Activated CD8-positive, alpha-beta T cell treated with anti-CD3 and anti-CD28 coated beads, Interleukin-2, amount 10 ng/mL, durations not matched to agents 7 days and 5 days (primary cell): Measurements from ENCODE around the gene ADAM11. TPM values are rescaled to one million over a fixed set of nuclear protein-coding genes. Genes with fewer than 3 reads are reported as not detected.

Experiments used
- ATAC-seq: fragments of 150-1000 bp; cut with Tn5 transposase; one replicate; pipeline ENCODE4 v1.10.0; 2021; ENCODE audit warnings: moderate library complexity
- CTCF ChIA-PET: fragments of 350-600 bp; sonication (Branson Sonifier 250); formaldehyde crosslinking; loops from one replicate; lab custom pipeline; 2021; ENCODE audit warnings: antibody characterized with exemption; lab: Charles Lee
- POLR2A ChIA-PET: fragments of 350-600 bp; sonication (Branson Sonifier 250); formaldehyde crosslinking; loops from one replicate; lab custom pipeline; 2021; ENCODE audit warnings: antibody characterized with exemption; lab: Charles Lee
- DNase-seq: peaks from one replicate; pipeline ENCODE4 v3.0.0-alpha.2; 2020
- H3K27ac Mint-ChIP-seq: one replicate; pipeline ENCODE4 v1.8.0; 2021; ENCODE audit warnings: mild to moderate bottlenecking, mixed read lengths
- H3K27me3 Mint-ChIP-seq: one replicate; pipeline ENCODE4 v1.8.0; 2021; ENCODE audit warnings: low read depth, mixed read lengths
- H3K36me3 Mint-ChIP-seq: one replicate; pipeline ENCODE4 v1.8.0; 2021; ENCODE audit warnings: low read depth, mixed read lengths
- H3K4me1 Mint-ChIP-seq: one replicate; pipeline ENCODE4 v1.8.0; 2021; ENCODE audit warnings: low read depth, mixed read lengths
- H3K4me3 Mint-ChIP-seq: one replicate; pipeline ENCODE4 v1.8.0; 2021; ENCODE audit warnings: mild to moderate bottlenecking, mixed read lengths
- H3K9me3 Mint-ChIP-seq: one replicate; pipeline ENCODE4 v1.8.0; 2022; ENCODE audit warnings: mixed read lengths; ENCODE audit not compliant: insufficient read depth
- total RNA-seq, 2 experiments: library from RNA; stranded (reverse); gene quantifications; one replicate each; pipeline ENCODE4 v1.2.3, GENCODE V29; 2021

The ADAM11 gene
- total RNA-seq, 2 experiments from 2014 or later = 0.24 to 0.39 TPM

DNA sequence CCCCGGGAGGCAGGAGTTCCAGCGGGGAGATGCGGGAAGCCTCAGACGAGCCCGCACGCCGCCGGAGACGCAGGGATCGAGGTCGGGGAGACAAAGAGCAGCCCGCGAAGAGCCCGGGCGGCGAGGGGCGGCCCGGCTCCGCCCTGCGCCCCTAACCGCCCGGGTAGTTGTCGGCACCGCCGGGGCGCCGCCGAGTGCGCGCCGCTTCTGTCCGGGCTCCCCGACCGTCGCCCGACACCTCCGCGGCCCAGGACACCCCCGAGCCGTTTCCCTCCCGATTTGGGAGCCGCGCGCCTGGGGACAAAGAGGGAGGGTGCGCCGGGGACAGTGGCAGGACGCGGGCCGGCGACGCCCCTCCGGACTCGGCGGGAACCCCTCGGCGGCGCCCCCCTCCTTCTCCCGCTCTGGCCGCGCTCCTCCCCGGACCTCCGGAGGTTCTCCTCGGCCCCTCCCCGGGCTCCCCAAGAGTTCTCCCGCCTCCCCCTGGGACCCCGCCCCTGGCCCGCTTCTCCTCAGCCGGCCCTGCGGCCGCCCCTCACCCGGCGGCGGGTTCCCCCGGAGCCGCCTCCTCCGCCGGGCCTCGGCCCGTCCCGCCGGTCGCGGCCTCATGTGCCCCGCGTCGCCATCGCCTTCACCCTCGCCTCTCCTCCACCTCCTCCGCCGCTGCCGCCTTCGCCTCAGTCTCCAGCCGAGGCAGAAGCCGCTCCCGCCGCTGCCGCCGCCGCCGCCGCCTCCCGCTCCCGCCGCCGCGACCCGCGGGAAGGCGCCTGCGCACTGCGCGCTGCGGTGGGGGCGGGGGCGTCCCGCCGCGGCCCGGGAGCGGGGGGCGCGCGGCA, 71.0 kb downstream of the ADAM11 start, which contains the start of gene GJC1:
GJC1 (minus strand) TSS at position 765 of the 836 bp plus-strand sequence. CDS start 24,470 bp downstream, outside the sequence.
- H3K27ac Mint-ChIP-seq = peak within 1 kb of the TSS; percentile 9
- POLR2A ChIA-PET = no interaction called here
- peaks cover 12% of the 10 kb centered on the region for H3K4me1 Mint-ChIP-seq
- ATAC-seq (peak; percentile 77), DNase-seq (no peak)
- CTCF ChIA-PET = interaction anchor here (0.7 to 1.6 kb wide), 4 partner anchors 11 to 306 kb away, joined by 3 to 6 read pairs (median 4); partner anchors contain the start of gene ACBD4
- no peaks in the 10 kb centered on the region for H3K9me3 Mint-ChIP-seq
- H3K27me3 Mint-ChIP-seq = peaks cover 49% of the 10 kb centered on the region
- peak within 1 kb of the TSS; percentile 70 for H3K4me3 Mint-ChIP-seq
- no peaks in the 10 kb centered on the region for H3K36me3 Mint-ChIP-seq

DNA sequence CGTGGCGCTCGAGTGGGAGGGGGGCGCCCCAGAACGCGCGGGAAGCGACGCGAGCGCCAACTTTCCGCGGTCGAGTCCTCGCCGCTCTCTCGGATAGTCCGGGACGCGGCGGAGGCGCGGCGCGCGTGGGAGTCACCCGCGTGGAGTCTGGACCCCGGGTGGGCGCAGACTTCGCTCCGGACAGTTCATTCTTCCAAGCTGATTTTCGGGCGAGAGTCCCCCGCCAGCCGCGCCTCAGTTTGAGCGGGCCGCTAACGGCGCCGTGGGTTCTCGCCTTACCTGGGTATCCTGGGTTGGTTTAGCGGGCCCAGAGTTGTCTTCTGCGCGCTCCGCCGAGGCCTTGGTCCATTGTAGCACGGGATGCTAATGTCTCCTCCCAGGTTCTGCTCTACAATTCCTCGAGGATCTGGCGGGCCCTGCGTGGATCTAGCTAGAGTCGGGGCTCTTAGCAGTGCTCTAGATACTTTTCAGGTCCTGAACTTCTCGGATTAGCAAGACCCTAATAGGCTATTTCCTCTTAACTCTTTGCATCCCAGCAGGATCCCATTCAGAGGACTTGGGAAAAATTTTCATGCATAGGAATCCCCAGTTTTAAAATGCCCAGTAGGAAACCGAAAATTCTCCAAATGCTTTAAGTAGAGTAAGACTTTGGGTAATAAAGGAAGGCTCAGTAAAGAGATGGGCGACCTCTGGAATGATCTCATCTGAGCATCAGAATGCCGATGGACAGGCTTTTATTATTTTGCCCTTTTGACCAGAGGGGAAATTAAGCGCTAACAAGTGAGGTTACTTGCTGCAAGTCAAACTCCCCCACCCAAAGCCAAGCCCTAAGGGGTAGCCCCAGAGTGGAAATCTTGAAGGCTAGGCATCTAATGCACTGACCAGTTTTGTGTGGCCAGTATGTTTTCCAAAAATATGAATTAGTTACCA, 71.8 kb downstream of the ADAM11 start:
- DNase-seq = no peak
- Mint-ChIP-seq H3K27me3 (peaks cover 47% of the 10 kb centered on the region), H3K4me3 (peak overlapping the region; percentile 68), H3K27ac (no peak overlapping the region), H3K4me1 (peaks cover 12% of the 10 kb centered on the region), H3K9me3 (no peaks in the 10 kb centered on the region), H3K36me3 (no peaks in the 10 kb centered on the region)
- ATAC-seq = peak; percentile 41
- POLR2A ChIA-PET = no interaction called here
- CTCF ChIA-PET = interaction anchor here (1.6 to 1.7 kb wide), 2 partner anchors 52 to 55 kb away, joined by 3 to 4 read pairs; no protein-coding TSS in a partner anchor

DNA sequence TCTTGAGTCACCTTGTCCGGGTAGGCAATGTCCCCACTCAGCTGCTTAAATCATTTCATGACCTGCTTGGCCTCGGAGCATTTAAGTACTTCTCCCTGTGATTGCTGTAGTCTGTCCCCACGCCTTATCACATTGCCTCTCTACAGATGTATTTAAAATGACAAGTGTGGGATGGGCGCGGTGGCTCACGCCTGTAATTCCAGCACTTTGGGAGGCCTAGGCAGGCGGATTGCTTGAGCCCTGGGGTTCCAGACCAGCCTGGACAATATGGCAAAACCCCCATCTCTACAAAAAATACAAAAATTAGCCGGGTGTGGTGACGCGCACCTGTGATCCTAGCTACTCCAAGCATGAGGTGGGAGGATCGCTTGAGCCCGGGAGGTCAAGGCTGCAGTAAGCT, 72.6 kb downstream of the ADAM11 start:
- no peaks in the 10 kb centered on the region for H3K9me3 Mint-ChIP-seq
- DNase-seq (no peak), ATAC-seq (no peak)
- H3K36me3 Mint-ChIP-seq = no peaks in the 10 kb centered on the region
- H3K4me3 Mint-ChIP-seq = peak overlapping the region; percentile 3
- H3K27ac Mint-ChIP-seq = no peak overlapping the region
- ChIA-PET POLR2A (interaction anchor here (0.7 kb wide), 1 partner anchor 115 kb away, joined by 3 read pairs; no protein-coding TSS in a partner anchor), CTCF (interaction anchor here (1.6 to 1.7 kb wide), 2 partner anchors 53 to 56 kb away, joined by 3 to 4 read pairs; no protein-coding TSS in a partner anchor)
- peaks cover 47% of the 10 kb centered on the region for H3K27me3 Mint-ChIP-seq
- H3K4me1 Mint-ChIP-seq = peaks cover 12% of the 10 kb centered on the region

Other genes with a start within 250 kb of the ADAM11 start
- gene FZD2, start 201.5 kb upstream of the ADAM11 start, total RNA-seq = under 1 TPM; 0.26 to 0.29 TPM
- under 1 TPM; 0.16 to 0.26 TPM for gene MEIOC, start 102.5 kb upstream of the ADAM11 start, total RNA-seq
- 10 to 100 TPM; 24.0 to 26.3 TPM for gene CCDC43, start 69.2 kb upstream of the ADAM11 start, total RNA-seq
- gene DBF4B, start 50.3 kb upstream of the ADAM11 start, total RNA-seq = 10 to 100 TPM; 35.1 to 36.4 TPM
- 1 to 10 TPM; 1.6 to 2.2 TPM for gene GJC1, start 71.3 kb downstream of the ADAM11 start, total RNA-seq
- not detected for gene HIGD1B, start 88.9 kb downstream of the ADAM11 start, total RNA-seq
- gene EFTUD2, start 140.5 kb downstream of the ADAM11 start, total RNA-seq = 100 to 1,000 TPM; 148 to 156 TPM
- not detected for gene GFAP, start 156.5 kb downstream of the ADAM11 start, total RNA-seq
- 100 to 1,000 TPM; 104 to 113 TPM for gene KIF18B, start 188.8 kb downstream of the ADAM11 start, total RNA-seq
- gene C1QL1, start 209.3 kb downstream of the ADAM11 start, total RNA-seq = under 1 TPM; 0.34 to 0.68 TPM